IPS-15b (cell line): Measurements from ENCODE around the gene CYTH3.

Experiments
- H3K27me3 ChIP-seq: one replicate; pipeline ENCODE4 v1.6.1; 2013; ENCODE audit warnings: low read length; ENCODE audit not compliant: control insufficient read depth, insufficient read depth
- H3K36me3 ChIP-seq: one replicate; pipeline ENCODE4 v1.6.1; 2013; ENCODE audit warnings: low read length; ENCODE audit not compliant: control insufficient read depth, insufficient read depth
- H3K4me1 ChIP-seq: one replicate; pipeline ENCODE4 v1.6.1; 2013; ENCODE audit warnings: mild to moderate bottlenecking, low read length; ENCODE audit not compliant: control insufficient read depth, insufficient read depth
- H3K4me3 ChIP-seq: one replicate; pipeline ENCODE4 v1.5.1; 2013; ENCODE audit warnings: low read depth, low read length
- H3K9ac ChIP-seq: one replicate; pipeline ENCODE4 v1.6.1; 2013; ENCODE audit warnings: low read depth, mild to moderate bottlenecking, low read length
- H3K9me3 ChIP-seq: one replicate; pipeline ENCODE4 v1.6.1; 2013; ENCODE audit warnings: mild to moderate bottlenecking, low read length; ENCODE audit not compliant: control insufficient read depth, insufficient read depth

CYTH3 gene

GRCh38 chr7:6278749-6279310 is 6.4 kb upstream of the CYTH3 start:
- Histone ChIP-seq H3K27me3 (peaks cover 1% of the 10 kb centered on the region), H3K9ac (no peak overlapping the region), H3K36me3 (no peaks in the 10 kb centered on the region), H3K4me3 (no peak overlapping the region), H3K9me3 (no peaks in the 10 kb centered on the region), H3K4me1 (no peaks in the 10 kb centered on the region)

GRCh38 chr7:6277476-6277875 is 5.1 kb upstream of the CYTH3 start:
- H3K9me3 ChIP-seq = no peaks in the 10 kb centered on the region
- H3K4me3 ChIP-seq = no peak overlapping the region
- H3K36me3 ChIP-seq = no peaks in the 10 kb centered on the region

GRCh38 chr7:6276911-6277408 is 4.5 kb upstream of the CYTH3 start:
- Histone ChIP-seq H3K9me3 (no peaks in the 10 kb centered on the region), H3K4me3 (no peak overlapping the region), H3K9ac (no peak overlapping the region), H3K36me3 (no peaks in the 10 kb centered on the region), H3K27me3 (peaks cover 2% of the 10 kb centered on the region), H3K4me1 (no peaks in the 10 kb centered on the region)

More at GRCh38 chr7:6277476-6277875, 5.1 kb upstream of the CYTH3 start:
- Histone ChIP-seq H3K9ac (no peak overlapping the region), H3K27me3 (peaks cover 2% of the 10 kb centered on the region), H3K4me1 (no peaks in the 10 kb centered on the region)

- peaks cover 6% of the 10 kb centered on the region for H3K4me1 ChIP-seq
- no peaks in the 10 kb centered on the region for H3K9me3 ChIP-seq
- H3K36me3 ChIP-seq = no peaks in the 10 kb centered on the region
- H3K9ac ChIP-seq = no peak overlapping the region
- H3K27me3 ChIP-seq = peaks cover 16% of the 10 kb centered on the region
- no peak overlapping the region for H3K4me3 ChIP-seq
Measured at GRCh38 chr7:6274743-6275142, 2.3 kb upstream of the CYTH3 start.

- Histone ChIP-seq H3K27me3 (peaks cover 16% of the 10 kb centered on the region), H3K9ac (no peak overlapping the region), H3K4me3 (no peak overlapping the region), H3K4me1 (peaks cover 6% of the 10 kb centered on the region), H3K9me3 (no peaks in the 10 kb centered on the region), H3K36me3 (no peaks in the 10 kb centered on the region)
Measured at GRCh38 chr7:6273917-6274630, 1.6 kb upstream of the CYTH3 start.

GRCh38 chr7:6273380-6273837 is 985 bp upstream of the CYTH3 start:
- H3K9me3 ChIP-seq = no peaks in the 10 kb centered on the region
- no peaks in the 10 kb centered on the region for H3K36me3 ChIP-seq
- no peak overlapping the region for H3K9ac ChIP-seq
- no peak overlapping the region for H3K4me3 ChIP-seq
- H3K4me1 ChIP-seq = peaks cover 6% of the 10 kb centered on the region
- peaks cover 16% of the 10 kb centered on the region for H3K27me3 ChIP-seq

GRCh38 chr7:6271694-6272440 is 557 bp downstream of the CYTH3 start:
- Histone ChIP-seq H3K9ac (no peak overlapping the region), H3K4me3 (peak overlapping the region; percentile 74), H3K9me3 (no peaks in the 10 kb centered on the region), H3K4me1 (peaks cover 6% of the 10 kb centered on the region), H3K36me3 (no peaks in the 10 kb centered on the region), H3K27me3 (peaks cover 16% of the 10 kb centered on the region)

- Histone ChIP-seq H3K4me3 (peak overlapping the region; percentile 74), H3K36me3 (no peaks in the 10 kb centered on the region), H3K27me3 (peaks cover 16% of the 10 kb centered on the region), H3K4me1 (peaks cover 6% of the 10 kb centered on the region), H3K9ac (no peak overlapping the region), H3K9me3 (no peaks in the 10 kb centered on the region)
Measured at GRCh38 chr7:6271060-6271658, 1.3 kb downstream of the CYTH3 start.

GRCh38 chr7:6269527-6269926 is 2.9 kb downstream of the CYTH3 start:
- Histone ChIP-seq H3K9ac (no peak overlapping the region), H3K27me3 (peaks cover 16% of the 10 kb centered on the region), H3K4me3 (no peak overlapping the region), H3K4me1 (peaks cover 6% of the 10 kb centered on the region), H3K9me3 (no peaks in the 10 kb centered on the region), H3K36me3 (no peaks in the 10 kb centered on the region)

- H3K4me1 ChIP-seq = peaks cover 6% of the 10 kb centered on the region
- H3K27me3 ChIP-seq = peaks cover 16% of the 10 kb centered on the region
- no peak overlapping the region for H3K9ac ChIP-seq
- no peaks in the 10 kb centered on the region for H3K36me3 ChIP-seq
- no peak overlapping the region for H3K4me3 ChIP-seq
- no peaks in the 10 kb centered on the region for H3K9me3 ChIP-seq
Measured at GRCh38 chr7:6268907-6269306, 3.5 kb downstream of the CYTH3 start.

GRCh38 chr7:6268023-6268900 is 4.2 kb downstream of the CYTH3 start:
- no peaks in the 10 kb centered on the region for H3K36me3 ChIP-seq
- no peak overlapping the region for H3K9ac ChIP-seq
- peaks cover 14% of the 10 kb centered on the region for H3K27me3 ChIP-seq
- no peak overlapping the region for H3K4me3 ChIP-seq
- no peaks in the 10 kb centered on the region for H3K9me3 ChIP-seq
- H3K4me1 ChIP-seq = peaks cover 6% of the 10 kb centered on the region
